Skeletal muscle cell (primary cell): ENCODE results near the gene DSE.

ENCODE experiments used
- DNase-seq: peaks from one replicate; pipeline ENCODE4 v3.0.0-alpha.2; 2010; ENCODE audit warnings: low read depth
- H3K4me3 ChIP-seq: 2 replicates; pipeline ENCODE4 v1.5.1; 2011; ENCODE audit warnings: low read depth, mild to moderate bottlenecking, control low read depth, low read length, moderate library complexity

DSE gene

DNA sequence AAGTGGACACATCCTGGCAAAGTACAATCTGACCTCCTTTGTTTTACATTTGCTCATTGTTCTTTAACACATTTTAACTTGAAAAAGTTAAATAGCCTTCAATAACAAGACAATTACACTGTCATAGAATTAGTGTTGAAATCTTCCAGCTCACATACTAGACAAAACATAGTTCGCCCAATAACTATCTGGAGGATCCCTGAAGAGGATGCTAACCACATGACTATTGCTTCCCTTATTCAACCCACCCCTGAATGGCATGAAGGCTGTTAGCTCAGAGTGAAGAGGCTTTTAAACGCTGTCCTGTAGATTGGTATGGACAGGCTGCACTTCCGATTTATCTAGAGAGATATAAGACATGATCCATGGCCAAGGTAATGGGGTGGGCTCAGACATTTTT is 15.0 kb upstream of the DSE start:
- no peak for DNase-seq
- no peak overlapping the region for H3K4me3 ChIP-seq

GRCh38 chr6:116359131-116359530 is 11.6 kb upstream of the DSE start:
- no peak overlapping the region for H3K4me3 ChIP-seq
- no peak for DNase-seq

DNA sequence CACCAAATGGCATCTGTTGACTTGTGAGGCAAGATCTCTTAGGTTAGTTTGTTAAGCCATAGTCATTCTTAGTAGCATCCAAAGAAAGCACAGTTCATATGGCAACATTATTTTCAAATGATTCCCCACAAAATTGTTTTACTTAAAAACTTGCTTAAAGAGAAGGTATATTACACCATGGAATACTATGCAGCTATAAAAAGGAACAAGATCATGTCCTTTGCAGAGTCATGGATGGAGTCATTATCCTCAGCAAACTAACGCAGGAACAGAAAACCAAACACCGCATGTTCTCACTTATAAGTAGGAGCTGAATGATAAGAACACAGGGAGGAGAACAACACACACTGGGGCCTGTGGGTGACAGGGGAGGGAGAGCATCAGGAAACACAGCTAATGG is 10.9 kb upstream of the DSE start:
- no peak for DNase-seq
- no peak overlapping the region for H3K4me3 ChIP-seq

- no peak overlapping the region for H3K4me3 ChIP-seq
- no peak for DNase-seq
Measured at GRCh38 chr6:116362276-116362675, 8.5 kb upstream of the DSE start.

DNA sequence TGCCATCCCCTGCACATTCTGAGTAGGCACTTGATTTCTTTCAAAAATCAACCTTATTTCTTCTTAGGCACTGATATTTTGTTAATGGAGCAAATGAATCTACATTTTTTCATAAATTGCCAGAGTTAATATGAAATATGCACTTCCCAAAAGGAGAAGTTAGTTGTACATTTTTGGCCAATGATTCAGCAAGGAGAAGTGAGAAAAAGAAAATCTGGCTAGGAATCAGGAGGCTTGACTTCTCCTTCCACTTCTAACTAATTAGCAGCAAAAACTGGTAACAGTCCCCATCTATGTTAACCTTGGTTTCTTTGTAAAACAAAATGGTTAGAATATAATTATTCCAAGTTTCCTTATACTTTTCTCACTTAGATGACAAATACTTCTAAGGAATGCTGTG is 7.0 kb upstream of the DSE start:
- no peak for DNase-seq
- no peak overlapping the region for H3K4me3 ChIP-seq

DNA sequence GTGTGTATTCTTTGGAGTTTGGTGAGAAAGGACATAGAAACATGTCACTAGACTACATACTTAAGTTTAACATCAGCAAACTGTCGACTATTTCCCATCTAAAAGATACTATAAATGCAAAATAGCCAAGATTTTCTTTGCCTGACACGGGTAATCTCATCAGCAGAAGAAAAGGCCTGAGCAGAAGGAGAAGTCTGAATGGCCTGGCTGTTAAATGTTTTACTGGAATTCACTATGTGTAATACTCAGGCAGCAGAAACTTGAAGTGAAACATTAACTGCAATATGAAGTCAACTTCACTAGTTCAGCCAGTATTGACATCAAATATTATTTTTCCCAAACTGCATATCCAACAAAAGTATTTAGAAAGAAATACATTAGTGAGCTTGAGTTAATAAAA is 6.4 kb upstream of the DSE start:
- H3K4me3 ChIP-seq: no peak overlapping the region
- no peak for DNase-seq

DNA sequence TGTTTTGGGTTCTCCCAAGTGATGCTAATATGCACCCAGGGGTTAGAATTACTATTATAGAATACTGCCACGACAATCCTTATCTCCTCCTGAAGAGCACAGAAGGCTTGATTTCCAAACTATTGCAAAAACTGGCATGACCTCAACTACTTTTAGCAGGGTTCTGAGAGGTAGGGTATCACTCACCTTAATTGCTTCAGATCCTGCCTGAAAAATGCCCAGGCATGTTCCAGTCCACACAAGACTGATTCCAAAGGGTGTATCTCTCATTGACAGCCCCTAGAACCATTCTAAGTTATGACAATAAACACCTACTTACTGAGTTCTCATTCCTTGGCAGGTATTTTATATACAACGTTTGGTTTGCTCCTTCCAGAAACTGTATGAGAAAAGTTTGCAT is 5.0 kb upstream of the DSE start:
- DNase-seq: no peak
- H3K4me3 ChIP-seq: no peak overlapping the region

DNA sequence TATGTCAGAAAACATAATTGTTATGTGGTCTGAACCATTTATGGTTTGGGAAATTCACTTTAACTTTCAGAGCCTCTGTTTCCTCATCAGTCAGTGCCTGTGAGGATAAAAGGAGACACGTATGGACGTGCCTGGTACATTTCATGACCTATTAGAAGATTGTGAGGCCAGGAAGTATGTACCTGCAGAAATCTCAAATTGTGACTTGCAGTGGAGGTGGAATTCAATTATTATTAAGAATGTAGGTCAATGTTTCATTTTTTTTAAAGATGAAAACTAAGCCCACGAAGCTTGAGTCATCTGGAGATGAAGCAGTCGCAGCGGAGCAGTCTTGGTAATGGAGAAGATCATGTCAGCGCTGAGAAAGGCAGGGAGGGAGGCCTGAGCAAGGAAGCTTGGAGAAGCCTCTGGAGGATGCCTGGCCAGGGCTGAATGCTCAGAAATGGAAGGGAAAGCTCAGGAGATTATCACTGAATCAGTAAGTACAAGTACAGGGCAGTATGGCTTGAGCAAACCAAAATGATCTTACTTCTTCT is 3.9 kb upstream of the DSE start:
- H3K4me3 ChIP-seq: no peak overlapping the region
- no peak for DNase-seq

DNA sequence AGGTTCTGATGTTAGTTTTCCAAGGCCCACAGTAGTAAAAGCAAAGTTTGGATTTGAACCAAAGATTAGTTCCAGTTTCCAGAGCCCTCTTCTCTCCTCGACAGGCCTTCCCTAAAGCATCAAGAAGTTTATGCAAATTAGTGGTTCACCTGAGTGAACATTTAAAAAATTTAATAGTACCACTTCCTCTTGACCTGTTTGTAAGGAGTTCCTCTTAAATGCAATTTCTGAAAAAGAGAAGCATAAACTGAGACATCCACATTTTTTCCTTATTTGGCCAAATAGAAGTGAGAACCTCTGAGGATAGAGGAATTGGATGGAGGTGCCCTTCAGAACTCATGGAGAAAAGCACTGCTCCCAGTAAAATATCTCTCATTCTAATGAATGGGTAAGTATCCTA is 1.2 kb upstream of the DSE start:
- DNase-seq: no peak
- peak overlapping the region; percentile 74 for H3K4me3 ChIP-seq

DNA sequence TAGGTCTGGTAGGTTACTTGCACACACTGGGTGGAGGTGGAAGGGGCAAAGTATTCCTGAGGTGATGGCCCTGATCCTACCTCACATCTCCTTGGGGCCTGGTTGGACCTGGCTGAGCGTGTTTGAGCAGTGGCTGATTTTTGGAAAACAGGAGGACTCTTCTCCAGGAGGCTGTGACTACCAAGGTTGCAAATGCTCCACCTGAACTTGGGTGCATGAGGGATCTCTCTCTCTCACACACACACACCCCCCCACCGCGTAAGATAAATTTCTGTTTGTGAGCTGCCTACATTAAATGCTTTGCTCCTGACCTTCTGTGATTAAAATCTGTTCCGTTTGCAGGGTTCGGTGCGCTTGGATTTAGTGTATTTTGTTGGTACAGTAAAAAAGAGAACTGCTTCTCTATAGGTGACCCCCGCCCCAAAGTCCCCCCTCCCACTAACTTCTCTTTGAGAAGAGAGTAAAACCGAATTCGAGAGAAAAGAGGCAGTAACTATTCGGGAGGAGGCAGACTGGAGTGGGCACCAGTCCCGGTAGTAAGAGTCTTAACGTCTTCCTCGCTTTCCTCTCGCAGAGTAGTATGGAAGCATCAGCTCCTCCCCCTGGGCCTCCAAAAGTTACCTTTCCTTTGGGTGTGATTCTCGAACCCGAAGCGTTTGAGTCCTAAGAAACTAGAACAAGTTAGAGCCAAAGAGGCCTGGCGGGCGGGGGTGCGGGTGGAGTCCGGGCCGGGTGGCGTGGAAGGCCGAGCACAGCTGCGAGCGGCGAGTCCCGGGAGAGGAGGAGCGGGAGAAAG is 585 bp upstream of the DSE start:
- H3K4me3 ChIP-seq: peak overlapping the region; percentile 74
- no peak for DNase-seq

DNA sequence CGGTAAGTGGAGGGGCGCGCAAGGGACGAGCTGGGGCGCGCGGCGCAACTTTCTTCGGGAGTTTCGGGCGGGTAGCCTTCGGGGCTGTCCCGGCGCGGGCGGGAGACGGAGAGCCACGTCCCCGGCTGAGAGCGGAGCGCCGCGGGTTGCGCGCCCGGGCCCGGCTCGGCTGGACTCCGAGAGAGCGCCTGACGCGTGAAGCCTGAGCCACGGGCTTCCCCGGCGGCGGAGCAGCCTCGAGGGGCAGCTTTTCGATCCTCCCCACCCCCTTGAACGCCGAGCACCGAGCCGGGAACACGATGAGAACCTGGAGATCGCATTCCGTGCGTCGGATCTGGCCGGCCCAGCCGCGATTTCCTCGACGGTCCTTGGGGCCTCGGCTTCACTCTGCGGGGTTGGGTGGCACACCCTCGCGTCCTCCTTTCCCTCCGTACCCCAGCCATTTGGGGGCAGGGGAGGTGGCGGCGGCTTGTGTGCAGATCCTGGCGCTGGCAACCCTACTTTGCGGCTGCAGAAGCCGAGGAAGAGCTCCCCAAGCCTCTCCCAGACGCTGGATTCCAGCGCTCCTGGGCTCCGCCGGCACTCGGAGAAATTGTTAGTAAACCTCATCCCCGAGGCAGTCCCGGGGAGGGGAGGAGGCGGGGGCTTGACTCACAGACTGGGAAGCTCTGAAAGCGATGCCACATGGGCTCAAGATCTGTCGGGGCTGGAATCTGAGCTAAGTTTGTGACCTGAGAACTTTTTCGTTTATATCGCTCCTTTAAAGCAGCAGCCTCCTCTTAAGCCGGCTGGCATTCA is 572 bp downstream of the DSE start:
- peak; percentile 80 for DNase-seq
- peak overlapping the region; percentile 74 for H3K4me3 ChIP-seq

DNA sequence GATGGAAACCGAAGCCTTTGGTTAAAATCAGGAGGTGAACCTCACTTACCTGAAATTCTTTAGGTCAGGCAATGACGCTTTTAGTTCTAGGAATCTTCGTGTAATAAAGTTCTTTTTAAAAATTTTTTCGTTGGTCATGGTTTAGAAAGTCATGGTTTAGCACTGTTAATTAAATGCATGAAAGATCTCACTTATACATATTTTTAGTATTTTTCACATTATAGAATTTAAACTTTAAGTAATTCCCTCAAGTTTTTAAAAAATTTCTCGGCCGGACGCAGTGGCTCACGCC is 1.1 kb downstream of the DSE start:
- no peak for DNase-seq
- H3K4me3 ChIP-seq: peak overlapping the region; percentile 74

- DNase-seq: no peak
Measured at GRCh38 chr6:116373300-116373699, 2.6 kb downstream of the DSE start.

DNA sequence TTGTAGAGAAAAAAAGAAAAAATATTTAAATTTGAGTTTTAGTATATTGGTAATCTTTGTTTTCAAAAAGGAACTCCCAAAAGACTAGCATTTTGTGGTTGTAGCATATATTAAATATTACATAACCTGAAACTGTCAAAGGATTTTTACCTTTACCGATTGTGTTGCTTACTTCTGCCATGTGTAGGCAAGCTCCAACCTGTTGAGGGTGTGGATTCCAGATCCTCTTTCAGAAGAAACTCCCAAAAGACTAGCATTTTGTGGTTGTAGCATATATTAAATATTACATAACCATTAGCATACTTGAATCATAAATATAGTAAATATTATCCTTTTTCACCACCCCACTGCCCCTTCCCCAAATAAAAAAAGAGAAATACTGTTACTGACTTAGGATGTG is 3.2 kb downstream of the DSE start:
- H3K4me3 ChIP-seq: no peak overlapping the region
- no peak for DNase-seq

More at GRCh38 chr6:116373300-116373699, 2.6 kb downstream of the DSE start:
- no peak overlapping the region for H3K4me3 ChIP-seq

- DNase-seq: no peak
Measured at GRCh38 chr6:116374586-116374985, 3.8 kb downstream of the DSE start.

GRCh38 chr6:116375262-116375661 is 4.5 kb downstream of the DSE start:
- no peak overlapping the region for H3K4me3 ChIP-seq
- DNase-seq: no peak

More at GRCh38 chr6:116374586-116374985, 3.8 kb downstream of the DSE start:
- H3K4me3 ChIP-seq: no peak overlapping the region

DNA sequence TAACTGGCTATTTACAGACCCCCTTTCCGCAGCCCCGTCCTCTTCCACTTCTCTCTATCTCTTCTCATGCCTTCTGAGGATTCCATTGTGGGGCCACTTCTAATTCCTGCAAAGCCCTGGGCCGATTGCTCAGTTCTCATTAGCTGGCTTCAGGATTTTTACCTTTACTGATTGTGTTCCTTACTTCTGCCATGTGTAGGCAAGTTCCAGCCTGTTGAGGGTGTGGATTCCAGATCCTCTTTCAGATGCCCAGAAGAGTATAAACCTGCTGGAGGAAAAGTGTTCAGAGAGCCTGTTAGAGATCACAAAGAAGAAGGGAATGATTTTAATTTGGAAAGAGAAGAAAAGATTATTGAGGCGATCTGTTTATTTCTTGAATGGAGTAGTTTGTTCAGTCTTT is 5.4 kb downstream of the DSE start:
- DNase-seq: no peak

GRCh38 chr6:116379764-116380163 is 9.0 kb downstream of the DSE start:
- no peak for DNase-seq
- no peak overlapping the region for H3K4me3 ChIP-seq

More for the DNA sequence above, 5.4 kb downstream of the DSE start:
- H3K4me3 ChIP-seq: no peak overlapping the region

DNA sequence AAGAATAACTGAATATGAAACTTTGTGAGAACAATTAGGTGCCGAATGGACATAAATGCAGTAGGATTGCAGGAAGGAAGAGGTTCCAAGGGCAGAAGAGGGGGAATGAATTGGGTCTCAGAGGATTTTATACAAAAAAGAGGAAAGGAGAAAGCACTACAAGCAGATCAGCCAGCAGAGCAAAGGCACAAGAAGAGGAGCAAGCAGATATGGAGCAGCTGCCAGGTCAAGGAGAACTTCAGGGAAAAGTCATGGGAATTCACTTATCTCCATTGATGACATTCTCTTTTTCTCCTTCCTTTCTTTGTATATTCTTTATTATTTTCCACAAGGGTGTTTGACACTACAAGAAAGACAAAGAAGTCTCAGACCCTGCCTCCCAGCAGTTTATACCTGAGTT is 9.6 kb downstream of the DSE start:
- no peak overlapping the region for H3K4me3 ChIP-seq
- no peak for DNase-seq

- DNase-seq: no peak
- H3K4me3 ChIP-seq: no peak overlapping the region
Measured at GRCh38 chr6:116381000-116381399, 10.3 kb downstream of the DSE start.

DNA sequence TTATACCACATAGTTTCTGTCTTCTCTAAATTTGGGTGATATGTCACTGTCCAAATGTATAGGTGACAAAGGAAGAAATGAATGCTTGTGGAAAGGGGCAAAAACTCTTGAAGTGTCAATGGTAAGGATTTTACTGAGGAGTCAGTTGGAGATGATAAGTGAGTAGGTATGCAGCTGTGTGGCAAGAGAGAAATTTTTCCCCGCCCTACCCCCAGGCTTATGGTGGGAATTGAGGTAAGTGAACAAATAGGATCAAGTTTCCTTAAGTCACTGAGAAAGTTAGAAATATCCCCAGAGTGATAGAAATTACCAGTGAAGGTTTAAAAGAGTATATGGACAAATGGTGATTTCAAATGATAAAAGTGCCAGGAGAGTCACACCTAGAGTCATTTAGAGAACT is 11.8 kb downstream of the DSE start:
- no peak overlapping the region for H3K4me3 ChIP-seq
- no peak for DNase-seq
